BJ (cell line): ENCODE results near the gene PADI1. TPM values are rescaled to one million over a fixed set of nuclear protein-coding genes. Genes with fewer than 3 reads are reported as not detected.

ENCODE experiments used
- CTCF ChIA-PET: fragments of 350-600 bp; formaldehyde crosslinking; extraction: SDS; loops from one replicate; lab custom pipeline; 2021; ENCODE audit warnings: antibody characterized with exemption, inconsistent platforms; lab: Yijun Ruan, JAX
- POLR2A ChIA-PET: fragments of 300-600 bp; sonication (Branson Sonifier 250); formaldehyde crosslinking; extraction: SDS; loops from one replicate; lab custom pipeline; 2021; ENCODE audit warnings: antibody characterized with exemption; lab: Charles Lee
- DNase-seq: peaks from one replicate; pipeline ENCODE4 v3.0.0-alpha.2; 2011; ENCODE audit warnings: low read depth
- H3K27me3 ChIP-seq: 2 replicates; pipeline ENCODE4 v1.6.0; 2011; ENCODE audit warnings: low read length; ENCODE audit not compliant: control insufficient read depth, insufficient read depth
- H3K36me3 ChIP-seq: 2 replicates; pipeline ENCODE4 v1.5.1; 2011; ENCODE audit warnings: low read length; ENCODE audit not compliant: control insufficient read depth, insufficient read depth
- H3K4me3 ChIP-seq: 2 replicates; pipeline ENCODE4 v1.5.1; 2011; ENCODE audit warnings: low read depth, mild to moderate bottlenecking, control low read depth, low read length
- polyA plus RNA-seq: library from polyadenylated mRNA; depleted of rRNA; stranded (reverse); fragments of >200 nt; gene quantifications from 2 replicates; pipeline ENCODE4 v1.2.3, GENCODE V29; 2011
- TF ChIP-seq, protein P1 (sequence below): IDR thresholded peaks from 2 replicates; pipeline ENCODE4 v1.5.1; 2011; ENCODE audit warnings: low read depth, mild to moderate bottlenecking, control low read depth, inconsistent platforms, low read length, moderate library complexity; ENCODE audit not compliant: insufficient read depth

The PADI1 gene
- polyA plus RNA-seq, 1 experiment, result 0.82 TPM

DNA sequence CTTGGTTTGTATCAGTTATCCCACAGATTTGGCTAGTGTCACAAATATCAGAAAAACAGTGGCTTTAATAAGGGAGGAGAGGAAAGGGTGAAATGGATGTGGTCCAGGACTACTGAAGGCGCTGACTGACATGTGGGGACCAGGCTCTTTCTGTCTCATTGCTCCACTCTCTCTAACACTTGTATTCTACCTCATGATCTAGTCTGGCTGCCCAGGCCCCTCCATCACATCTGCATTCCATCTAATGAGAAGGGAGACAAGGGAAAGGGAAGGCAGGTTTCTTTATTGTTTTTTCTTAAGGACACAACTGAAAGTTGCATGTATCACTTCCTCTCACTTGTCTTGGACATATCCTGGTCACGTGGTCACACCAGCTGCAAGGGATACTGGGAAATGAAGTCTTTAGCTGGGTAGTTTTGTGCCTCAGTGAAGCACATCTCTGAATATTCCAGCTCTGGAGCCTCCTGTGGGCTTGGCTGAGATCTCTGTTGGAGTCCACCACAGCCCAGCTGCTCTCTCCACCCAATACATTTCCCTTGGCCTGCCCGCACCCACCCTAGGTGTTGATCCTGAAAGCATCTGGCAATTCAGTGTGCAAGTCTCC, 43.7 kb upstream of the PADI1 start:
- no peaks in the 10 kb centered on the region for H3K27me3 ChIP-seq
- POLR2A ChIA-PET, result no interaction called here
- CTCF ChIA-PET, result interaction anchor here (0.6 kb wide), 1 partner anchor 32 kb away, joined by 3 read pairs; no protein-coding TSS in a partner anchor
- TF ChIP-seq, protein P1, sequence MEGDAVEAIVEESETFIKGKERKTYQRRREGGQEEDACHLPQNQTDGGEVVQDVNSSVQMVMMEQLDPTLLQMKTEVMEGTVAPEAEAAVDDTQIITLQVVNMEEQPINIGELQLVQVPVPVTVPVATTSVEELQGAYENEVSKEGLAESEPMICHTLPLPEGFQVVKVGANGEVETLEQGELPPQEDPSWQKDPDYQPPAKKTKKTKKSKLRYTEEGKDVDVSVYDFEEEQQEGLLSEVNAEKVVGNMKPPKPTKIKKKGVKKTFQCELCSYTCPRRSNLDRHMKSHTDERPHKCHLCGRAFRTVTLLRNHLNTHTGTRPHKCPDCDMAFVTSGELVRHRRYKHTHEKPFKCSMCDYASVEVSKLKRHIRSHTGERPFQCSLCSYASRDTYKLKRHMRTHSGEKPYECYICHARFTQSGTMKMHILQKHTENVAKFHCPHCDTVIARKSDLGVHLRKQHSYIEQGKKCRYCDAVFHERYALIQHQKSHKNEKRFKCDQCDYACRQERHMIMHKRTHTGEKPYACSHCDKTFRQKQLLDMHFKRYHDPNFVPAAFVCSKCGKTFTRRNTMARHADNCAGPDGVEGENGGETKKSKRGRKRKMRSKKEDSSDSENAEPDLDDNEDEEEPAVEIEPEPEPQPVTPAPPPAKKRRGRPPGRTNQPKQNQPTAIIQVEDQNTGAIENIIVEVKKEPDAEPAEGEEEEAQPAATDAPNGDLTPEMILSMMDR, result no peak
- H3K4me3 ChIP-seq, result no peak overlapping the region
- H3K36me3 ChIP-seq, result no peaks in the 10 kb centered on the region
- DNase-seq, result no peak

- no peak for DNase-seq
- H3K27me3 ChIP-seq, result no peaks in the 10 kb centered on the region
- POLR2A ChIA-PET, result no interaction called here
- TF ChIP-seq, protein P1, result no peak
- H3K4me3 ChIP-seq, result no peak overlapping the region
- CTCF ChIA-PET, result interaction anchor here (0.7 to 1.3 kb wide), 2 partner anchors 8 to 74 kb away, joined by 3 read pairs; no protein-coding TSS in a partner anchor
- no peaks in the 10 kb centered on the region for H3K36me3 ChIP-seq
These were observed 42.8 kb upstream of the PADI1 start for GRCh38 chr1:17161926-17162800.

DNA sequence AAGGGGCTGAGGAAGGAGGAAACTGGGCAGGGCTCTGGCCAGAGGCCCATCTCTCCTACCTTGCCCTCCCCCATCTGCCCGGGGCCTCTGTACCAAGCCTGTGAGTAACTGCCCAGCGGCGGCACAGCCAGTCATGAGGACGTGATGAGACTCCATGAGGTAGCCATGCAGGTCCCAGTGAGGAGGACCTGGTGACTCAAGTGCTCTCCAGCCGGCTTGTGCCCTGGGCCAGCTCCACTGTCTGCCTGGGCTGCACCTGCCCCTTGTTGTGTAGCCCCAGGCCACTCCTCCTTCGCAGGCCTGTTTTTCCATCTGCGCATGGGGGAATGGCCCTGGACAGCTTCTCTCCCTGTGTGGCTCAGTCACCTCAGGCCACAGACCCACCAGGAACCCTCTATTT, 42.0 kb upstream of the PADI1 start:
- H3K27me3 ChIP-seq, result no peaks in the 10 kb centered on the region
- CTCF ChIA-PET, result interaction anchor here (0.7 to 1.3 kb wide), 2 partner anchors 9 to 74 kb away, joined by 3 read pairs; no protein-coding TSS in a partner anchor
- no peaks in the 10 kb centered on the region for H3K36me3 ChIP-seq
- POLR2A ChIA-PET, result no interaction called here
- DNase-seq, result no peak
- no peak overlapping the region for H3K4me3 ChIP-seq
- TF ChIP-seq, protein P1, result no peak

DNA sequence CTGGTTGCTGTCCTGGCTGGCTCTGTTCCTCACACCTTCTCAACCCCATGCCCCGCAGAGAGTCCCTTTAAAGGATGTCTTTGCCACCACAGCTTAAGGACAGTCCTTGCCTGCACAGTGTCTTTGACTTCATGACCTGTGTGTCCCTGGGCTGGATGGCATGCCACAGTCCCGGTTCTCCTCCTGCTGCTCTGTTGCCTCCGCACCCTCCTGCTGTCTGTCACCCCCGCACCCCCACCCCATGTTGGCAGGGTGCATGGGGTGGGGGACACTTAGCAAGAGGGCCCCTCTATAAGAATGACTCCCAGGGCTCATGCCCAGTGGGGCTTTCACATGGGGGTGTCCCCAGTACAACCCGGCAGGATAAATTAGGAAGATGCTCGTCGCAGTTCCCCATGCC, 41.6 kb upstream of the PADI1 start:
- DNase-seq, result no peak
- POLR2A ChIA-PET, result no interaction called here
- CTCF ChIA-PET, result interaction anchor here (0.7 to 1.3 kb wide), 2 partner anchors 9 to 73 kb away, joined by 3 read pairs; no protein-coding TSS in a partner anchor
- Histone ChIP-seq H3K27me3 (no peaks in the 10 kb centered on the region), H3K36me3 (no peaks in the 10 kb centered on the region), H3K4me3 (no peak overlapping the region)
- TF ChIP-seq, protein P1, result no peak

GRCh38 chr1:17163789-17164666, 40.9 kb upstream of the PADI1 start:
- CTCF ChIA-PET, result no interaction called here

More at GRCh38 chr1:17163789-17164666, 40.9 kb upstream of the PADI1 start:
- no peak for DNase-seq
- TF ChIP-seq, protein P1, result no peak
- H3K27me3 ChIP-seq, result no peaks in the 10 kb centered on the region
- POLR2A ChIA-PET, result no interaction called here
- H3K4me3 ChIP-seq, result no peak overlapping the region
- no peaks in the 10 kb centered on the region for H3K36me3 ChIP-seq
